ENCODE measurements around the gene SORL1.

DNA sequence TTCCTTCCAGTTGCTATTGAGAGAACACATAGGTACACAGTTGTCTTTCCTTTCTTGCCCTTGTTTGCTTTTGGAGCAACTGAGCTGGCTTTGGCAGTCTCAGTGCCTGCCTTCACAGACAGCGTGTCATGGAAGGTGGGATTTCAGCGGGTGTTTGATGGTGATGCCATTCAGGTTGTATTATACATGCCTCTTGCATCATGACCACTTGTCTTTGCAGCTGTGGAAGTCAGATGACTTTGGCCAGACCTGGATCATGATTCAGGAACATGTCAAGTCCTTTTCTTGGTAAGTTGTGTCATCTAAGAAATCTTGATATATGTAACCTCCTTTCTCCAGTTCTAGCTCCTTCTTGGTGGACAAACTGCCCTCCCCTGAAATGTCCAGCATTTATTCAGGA is 37.7 kb downstream of the SORL1 start:
- TF ChIP-seq POLR2AphosphoS5 (IDR thresholded peaks at IDR 0.05; ENCODE audit: insufficient read depth in 1 of 2, low read depth in 1 of 2) (no peak), POLR2A (IDR thresholded peaks at IDR 0.05) (no peak)
